GM21447 (cell line): ENCODE measurements around the gene VSTM4.

ENCODE experiments used
- ATAC-seq: cut with Tn5 transposase; IDR thresholded peaks from one replicate; pipeline ENCODE4 v1.9.1; 2021; ENCODE audit not compliant: unreplicated experiment

Gene VSTM4

DNA sequence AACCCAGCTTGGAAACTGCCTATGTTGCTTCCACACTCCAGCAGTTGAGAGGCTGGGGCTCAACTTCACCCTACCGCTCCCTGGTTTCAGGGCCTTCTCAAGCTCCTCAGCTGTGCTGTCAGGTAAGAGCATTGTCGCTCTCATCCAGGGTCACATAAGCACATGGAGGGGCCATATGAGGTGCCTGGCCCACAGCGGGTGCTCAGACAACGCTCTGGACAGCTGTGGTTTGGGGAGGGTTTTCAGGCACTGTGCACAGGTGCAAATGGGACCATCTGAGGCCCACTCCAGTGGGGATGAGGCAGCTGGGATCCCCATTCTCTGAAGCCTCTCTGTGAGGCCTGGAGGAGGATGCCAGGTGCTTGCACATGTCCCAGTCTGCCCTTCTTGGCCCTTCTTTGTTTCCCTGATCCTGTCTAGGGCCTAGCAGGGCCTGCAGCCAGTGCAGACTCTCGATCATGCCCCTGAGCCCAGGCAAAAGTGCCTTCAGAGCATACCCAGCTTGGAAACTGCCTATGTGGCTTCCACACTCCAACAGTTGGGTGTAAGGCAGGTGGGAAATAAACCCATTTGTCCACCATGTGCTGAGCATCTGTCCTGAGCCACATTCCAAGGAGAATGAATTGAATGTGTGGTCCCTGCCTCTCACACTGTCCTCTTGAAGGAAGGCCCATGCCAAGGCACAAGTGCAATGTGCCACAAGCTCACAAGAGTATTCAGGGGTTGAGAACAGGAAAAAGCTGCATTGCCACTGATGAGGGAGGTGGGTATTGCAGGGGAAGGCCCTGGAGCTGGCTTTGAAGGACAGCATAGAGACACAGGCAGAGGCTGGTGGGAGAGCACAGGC lies 40.3 kb downstream of the VSTM4 start:
- ATAC-seq: no peak

DNA sequence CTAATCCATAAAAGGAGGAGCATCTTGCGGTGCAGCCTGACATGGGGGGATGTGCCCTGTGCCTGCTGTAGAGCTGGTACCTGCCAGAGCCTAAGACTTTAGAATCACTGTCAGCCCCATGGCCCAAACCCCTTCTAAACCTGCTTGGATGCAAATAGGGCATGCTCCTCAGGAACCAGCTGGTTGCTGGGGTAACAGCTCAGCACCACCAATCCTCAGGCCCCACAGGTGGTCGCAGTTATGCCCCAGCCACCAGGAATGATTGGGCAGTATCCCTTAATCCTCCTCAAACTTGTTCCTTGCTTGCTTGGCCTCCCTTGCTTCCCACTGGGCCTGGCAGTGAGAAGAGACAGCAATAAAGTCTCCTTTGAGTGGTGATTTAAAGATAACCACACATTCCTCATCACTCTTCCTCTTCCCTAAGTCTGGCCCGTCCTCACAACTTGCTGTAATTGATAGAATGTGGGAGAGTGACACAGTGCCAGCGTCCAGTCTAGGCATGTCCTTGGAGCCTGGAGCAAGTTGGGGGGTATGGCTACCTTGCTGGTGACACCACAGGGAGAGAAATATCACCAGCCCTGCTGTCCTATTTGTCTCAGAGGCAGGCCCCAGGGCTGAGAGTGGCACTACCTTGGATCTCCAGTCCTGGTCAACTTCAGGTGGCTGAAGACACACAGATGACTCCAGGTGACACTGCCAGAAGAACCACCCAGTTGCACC lies 43.0 kb downstream of the VSTM4 start:
- ATAC-seq: no peak

DNA sequence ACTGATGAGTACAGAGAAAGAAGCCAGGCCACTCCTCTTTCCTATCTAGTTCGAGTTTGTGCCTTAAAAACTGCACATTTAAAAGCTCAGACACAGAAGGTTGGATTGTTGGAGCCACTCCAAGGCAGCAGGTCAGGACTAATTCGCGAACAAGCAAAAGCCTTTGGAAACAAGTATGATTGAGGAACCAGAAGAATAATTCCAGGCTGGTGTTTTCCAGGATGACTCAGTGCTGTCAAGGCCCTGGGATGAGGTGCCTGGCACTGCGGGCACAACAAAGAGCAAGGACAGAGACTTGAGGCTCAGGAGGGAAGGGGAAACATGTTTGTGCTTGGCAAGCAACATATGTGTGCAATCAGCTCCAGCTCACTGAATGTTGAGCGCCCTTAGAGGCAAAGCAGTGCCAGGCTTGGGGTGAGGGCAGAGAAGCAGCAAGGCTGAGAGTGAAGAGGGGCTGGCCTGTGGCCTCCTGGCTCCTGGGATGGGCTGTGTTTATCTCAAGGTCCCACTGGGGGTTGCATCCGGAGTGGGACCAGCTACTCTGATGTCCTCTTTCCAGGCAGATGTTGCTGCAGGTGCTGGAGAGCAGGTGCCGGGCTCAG lies 44.1 kb downstream of the VSTM4 start:
- ATAC-seq: no peak

DNA sequence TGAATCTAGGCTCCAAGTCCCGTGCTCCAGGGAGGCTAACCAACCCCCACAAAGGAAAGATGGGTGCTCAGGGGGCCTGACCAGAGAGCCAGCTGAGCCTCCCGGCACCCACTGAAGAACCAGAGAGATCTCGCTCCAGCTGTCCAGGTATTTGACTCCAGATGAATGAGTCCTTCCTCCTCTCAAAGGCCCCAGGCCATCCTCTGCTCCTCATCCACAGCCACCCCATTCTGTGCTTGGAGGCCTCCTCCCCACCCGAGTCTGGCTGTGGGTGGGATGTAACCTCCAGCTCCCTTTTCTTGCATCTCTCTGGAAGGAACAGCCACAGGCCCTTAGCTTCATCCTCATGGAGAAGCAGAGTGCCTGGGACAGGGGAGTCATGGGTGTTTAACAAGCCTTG lies 44.6 kb downstream of the VSTM4 start:
- no peak for ATAC-seq

DNA sequence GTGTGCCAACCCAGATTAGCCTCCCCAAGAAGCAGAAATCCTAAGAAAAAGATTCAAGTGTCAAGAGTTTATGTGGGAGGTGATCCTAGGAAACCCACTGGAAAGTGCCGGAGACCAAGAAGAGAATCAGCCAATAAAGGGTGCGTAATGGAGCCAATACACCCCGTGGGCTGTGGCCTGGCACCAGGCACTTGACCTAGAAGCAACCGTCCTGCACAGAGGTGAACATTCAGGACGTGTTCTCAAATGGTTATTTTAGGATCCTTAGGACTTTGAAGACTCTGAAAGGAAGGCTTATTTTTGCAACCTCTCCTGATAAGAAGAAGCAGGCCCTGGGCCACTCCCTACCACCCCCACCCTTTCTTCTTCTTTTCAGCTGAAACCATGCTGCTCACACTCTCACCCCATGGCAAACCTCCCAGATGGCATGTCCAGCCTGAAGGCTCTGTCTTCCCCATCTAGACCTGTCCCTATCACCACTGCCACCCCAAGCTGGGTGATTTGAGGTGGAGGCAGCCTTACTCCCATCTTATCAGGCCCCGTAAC lies 46.6 kb downstream of the VSTM4 start:
- no peak for ATAC-seq

DNA sequence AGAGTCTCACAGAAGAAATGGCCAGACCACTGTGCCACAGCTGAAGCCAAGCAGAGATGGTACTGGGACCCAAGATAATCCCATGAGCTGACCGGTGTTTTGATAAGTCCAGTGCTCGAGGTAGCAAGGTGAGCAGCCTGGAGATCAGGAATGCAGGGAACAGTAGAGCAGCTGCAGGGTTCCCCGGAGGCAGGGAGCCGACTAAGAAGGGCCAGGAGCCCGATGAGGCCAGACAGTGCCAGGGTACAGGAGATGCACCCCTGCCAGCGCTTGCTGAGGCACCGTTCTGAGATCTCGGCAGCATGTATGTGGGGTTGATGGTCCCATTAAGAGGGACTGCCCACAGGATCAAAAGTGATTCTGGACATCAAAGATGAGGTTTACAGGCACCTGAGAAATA lies 47.1 kb downstream of the VSTM4 start:
- no peak for ATAC-seq

DNA sequence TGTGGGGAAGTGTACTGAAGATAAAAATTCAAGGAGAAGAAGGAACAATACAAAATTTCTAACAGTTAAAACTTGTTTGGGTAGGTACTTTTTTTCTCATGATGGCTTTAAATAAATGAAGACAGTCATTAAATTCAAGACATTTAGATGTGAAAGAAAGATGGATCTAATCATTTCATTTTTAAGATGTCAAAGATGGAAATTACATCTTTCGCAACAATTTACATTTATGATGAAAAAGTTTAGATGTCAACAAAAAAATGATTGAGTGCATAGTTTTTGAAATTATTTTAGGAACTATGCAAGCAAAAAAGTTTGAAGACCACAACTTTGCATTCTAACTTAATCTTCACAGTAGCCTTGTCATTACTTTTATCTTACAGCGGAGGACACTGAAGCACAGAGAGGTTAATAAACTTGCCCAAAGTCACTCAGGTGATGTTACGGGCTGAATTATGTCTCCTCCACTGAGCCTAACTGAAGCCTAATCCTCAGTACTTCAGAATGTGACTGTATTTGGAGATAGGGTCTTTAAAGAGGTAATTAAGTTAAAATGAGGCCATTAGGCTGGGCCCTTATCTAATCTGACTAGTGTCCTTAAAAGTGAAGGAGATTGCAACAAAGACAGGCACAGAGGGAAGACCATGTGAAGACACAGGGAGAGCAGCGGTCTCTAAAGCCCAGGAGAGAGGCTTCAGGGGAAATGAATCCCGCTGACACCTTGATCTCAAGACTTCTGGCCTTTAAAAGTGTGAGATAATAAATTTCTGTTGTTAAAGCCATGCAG lies 48.2 kb downstream of the VSTM4 start:
- ATAC-seq: no peak

DNA sequence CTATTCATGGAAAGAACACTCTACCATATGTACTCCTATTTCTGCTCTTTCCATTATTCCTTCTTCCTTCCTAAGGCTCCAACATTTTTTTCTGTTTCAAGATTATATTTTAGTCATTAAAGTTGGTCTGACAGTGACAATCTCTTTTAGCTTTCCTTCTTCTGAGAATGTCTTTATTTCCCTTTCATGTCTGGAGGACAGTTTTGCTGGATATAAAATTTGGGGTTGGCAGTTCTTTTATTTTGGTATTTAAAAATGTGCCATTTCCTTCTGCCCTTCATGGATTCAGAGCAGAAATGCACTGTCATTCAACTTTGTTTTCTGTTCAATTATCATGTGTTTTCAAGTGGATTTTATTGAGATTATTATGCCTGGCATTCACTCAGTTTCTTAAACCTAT lies 53.1 kb downstream of the VSTM4 start:
- no peak for ATAC-seq

DNA sequence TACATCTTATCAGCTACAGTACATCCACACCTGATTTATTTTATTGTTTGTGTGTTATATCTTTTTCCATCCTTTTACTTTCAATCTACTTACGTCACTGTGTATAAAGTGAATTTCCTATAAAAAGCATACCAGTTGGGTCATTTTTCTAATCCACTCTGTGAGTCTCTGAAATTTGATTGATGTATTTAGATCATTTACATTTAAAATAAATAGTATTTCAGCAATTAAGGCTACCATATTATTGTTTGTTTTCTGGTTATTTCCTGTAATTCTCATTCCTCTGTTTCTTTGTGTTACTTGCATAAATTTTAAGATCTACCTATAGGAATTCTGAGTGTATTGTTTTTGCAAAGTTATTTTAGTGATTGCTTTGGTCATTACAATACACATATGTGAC lies 53.7 kb downstream of the VSTM4 start:
- ATAC-seq: no peak

DNA sequence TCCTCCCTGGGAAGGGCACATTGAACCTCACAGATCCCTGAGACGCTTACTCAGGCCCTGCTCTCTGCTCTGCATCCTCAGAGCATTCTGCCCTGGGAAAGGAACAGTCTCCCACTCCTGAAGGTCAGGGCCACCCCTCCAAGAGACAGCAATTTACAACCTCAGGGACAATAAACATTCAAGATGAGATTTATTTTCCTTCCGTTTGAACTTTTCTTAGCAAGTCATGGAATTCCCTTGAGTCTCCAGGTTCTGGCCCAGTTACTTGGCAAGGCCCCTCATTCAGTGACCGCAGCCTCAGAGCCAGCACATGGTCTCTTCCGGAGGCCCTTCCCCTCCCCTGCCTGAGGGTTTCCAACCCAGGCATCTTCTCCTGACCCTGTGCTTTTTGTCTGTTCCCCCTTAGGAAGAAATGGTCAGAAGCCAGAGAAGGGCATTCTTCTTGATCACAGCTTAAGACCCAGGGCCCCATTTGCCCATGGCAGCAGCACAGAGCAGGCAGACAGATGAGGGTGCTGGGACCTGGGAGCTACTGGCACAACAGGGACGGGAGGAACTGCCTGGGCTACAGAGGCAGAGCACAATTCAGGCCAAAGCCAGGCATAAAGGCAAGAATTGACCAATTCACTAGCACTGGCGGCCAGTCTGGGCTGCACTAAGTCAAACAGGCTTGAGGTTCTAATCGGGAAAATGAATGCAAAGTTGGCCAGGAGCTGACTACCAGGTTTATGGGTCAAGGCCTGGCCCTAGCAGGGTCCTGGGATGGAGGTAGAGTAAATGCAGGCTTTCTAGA lies 56.7 kb downstream of the VSTM4 start:
- ATAC-seq: no peak

DNA sequence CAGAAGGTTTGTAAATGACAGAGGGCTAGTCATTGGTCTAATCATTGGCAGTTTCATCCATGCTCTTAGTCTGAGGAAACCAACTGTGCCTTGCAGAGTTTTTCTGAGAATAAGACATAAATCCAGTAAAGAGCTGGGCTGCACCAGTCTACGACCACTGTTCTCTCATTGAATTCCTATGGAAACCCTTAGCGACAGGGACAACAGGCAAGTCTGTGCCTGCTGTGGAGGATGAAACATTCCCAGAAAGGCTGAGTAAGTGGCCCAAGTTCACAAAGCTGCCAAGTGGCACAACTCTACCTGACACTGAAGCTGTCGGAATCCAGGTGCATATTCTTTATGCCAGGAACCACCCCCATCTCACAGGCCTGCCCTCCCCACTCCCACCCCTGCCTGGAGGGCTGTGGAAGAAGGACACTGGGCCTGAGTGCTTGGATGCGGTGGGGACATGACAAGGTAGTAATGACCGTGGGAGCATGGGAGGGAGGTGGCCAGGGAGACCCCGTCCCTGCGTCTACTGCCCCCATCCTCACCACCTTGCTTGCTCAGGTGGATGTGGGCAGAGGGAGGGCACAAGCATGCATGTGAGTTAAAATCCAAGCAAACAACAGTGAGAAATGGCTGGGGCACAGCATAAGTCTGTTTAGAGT lies 58.0 kb downstream of the VSTM4 start:
- no peak for ATAC-seq

DNA sequence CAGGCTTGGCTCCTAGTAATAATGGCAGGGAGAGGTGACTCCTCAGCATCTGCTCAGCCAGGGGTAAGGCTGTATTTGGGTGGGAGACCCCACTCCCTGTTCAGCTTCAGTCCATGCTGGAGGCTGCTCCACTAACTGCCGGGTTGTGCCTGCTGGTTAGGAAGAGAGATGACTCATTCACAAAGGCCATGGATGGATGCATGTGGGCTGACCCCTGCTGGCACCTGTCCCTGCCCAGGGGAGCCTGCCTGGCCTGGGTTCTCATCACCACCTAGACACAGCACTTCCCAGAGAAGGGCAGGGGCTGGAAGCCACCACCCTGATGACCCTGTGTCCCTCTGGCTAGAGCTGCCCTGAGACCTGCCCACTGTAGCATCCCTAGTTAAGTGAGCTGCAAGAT lies 59.0 kb downstream of the VSTM4 start:
- ATAC-seq: no peak

DNA sequence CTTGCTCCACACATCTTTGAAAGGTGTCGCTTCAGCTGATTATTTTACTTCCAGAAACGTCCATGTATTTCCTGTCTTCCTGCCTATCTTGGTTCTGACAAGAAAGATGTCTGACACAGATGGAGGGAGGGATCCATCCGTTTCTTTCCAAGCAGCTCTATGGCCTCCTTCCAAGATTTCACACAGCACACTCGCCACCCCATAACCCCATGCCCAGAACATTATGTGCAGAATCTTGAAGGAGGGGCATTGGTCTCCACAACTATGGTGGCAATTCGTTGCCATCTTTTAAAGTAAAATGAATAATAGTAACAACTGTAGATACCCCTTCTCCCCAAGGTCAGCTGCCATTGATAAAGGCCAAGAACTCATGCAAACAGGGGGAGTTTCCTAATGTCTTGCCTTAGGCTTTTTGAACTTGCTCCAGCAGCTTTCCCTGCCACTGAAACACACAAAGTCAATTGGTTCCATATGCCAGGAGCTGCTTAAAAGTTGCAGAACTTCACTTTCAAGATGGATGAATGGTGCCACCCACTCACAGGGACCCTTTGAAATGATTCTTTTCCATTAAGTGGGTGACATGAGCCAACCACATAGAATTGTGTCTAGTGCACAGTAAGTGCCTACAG lies 60.0 kb downstream of the VSTM4 start:
- ATAC-seq: no peak

DNA sequence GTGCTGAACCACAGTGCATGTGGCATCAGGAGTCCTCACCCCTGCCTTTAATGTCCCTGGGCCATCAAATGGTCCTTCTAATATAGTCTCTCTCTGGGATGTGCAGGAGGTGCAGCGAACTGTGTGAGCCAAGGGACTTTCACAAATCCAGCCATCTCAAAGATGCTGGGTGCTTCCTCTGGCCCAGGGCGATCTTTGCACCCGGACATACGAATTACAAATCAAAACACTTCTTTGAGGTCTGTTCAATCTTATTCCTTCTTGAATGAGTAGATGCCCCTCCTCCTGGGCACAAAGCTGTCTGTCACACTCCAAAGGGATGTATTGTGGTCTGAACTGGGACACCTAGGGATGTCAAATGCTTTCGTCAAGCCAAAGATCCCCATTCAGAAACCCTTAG lies 60.6 kb downstream of the VSTM4 start:
- no peak for ATAC-seq

DNA sequence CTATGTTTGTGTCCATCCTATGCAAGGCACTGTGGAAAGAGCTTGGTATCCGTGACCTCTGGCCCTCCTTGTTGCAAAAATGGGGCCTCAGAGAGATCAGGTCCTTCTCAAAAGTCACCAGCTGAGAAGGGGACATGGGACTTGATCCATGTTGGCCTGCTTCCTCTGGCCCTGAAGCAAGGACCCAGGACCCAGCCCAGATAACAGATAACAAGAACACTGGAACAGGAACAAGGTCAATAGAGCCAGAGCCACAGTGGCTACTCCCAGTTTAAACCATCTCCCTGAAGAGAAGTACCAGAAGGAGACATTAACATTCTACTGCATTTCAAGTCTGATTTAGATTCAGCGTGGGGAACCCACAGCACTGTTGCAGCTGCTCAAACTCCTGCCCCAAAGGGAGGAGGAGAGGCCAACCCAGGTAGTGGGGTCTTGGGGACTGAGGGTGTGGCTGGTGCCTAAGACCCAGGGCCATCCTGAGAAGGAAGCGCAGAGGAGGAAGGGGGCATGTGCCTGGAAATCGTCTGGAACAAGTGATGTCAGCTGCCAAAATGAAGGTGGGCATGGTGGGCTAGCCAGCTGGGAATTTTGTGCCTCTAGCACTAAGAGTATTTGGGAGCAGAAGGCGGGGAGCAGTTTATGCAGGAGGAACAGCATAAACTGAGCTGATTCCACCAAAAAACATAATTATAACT lies 61.2 kb downstream of the VSTM4 start:
- ATAC-seq: no peak

DNA sequence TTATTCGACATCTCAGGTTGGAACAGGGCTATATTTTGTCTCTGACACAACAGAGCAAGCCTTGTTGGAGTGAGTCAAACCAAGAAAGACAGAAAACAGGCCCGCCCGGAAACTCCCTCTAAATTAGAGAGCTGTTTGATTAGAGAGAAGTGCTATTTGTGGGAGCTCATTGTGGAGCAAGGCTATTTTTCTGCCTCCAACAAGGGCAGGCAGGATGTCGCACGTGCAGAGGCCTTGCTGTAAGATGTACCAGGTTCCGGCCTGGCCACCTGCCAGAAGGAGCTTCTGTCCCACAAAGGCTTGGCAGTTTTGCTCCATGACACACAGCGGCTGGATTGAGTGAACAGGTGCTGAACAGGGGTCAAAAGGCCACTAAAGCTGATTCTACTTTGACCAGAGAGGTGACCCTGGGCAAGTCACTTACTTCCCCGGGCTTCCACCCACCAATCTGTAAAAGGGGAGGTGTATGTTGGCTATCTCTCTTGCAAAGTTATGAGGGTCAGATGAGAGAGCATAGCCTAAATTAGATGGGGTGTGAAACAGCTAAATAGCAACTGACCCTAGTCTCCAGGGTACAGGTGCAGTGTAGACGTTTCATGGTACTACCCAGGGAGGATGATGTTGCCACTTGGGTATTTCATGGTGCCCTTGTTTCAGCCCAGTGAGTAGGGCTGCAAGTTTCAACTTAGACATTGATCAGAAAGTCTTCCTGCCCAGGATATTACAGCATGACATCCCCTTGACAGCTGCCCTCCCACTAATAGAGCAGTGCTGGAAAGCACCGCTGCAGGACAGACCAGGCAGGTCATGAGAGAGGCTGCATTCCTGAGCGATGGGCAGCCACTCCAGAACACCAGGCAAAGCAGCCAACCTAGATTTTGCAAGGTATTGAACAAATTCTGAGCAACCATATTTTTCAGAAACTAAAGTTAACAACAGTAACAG lies 62.0 kb downstream of the VSTM4 start:
- peak; percentile 78 for ATAC-seq

DNA sequence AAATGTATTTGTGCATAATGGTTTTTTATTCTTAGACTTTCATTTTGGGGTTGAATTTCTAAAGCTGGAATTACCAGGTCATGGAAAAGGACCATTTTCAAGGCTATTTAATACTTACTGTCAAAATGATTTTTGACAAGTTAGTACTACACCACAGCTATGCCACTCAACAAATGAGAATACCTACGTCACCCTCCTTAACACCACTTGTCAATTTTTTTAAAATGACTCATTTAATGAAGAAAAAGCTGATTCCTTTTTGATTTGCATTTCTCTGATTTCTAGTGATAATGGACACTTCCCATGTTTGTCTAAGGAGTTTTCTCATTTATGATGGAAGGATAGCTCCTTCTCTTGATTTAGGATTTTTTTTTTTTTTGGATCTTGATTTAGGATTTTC lies 63.3 kb downstream of the VSTM4 start:
- no peak for ATAC-seq

DNA sequence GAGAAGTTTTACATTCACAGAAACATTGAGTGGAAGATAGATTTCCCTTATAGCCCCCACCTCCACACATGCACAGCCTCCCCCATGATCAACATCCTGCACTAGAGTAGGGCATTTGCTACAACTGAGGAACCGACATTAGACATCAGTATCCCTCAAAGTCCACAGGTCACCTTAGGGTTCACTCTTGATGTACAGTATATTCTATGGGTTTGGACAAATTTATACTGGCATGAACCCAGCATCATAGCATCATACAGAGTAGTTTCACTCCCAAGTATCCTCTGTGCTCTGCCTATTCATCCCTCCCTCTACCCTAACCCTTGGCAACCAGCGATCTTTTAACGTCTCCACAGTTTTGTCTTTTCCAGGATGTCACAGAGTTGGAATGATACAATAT lies 64.4 kb downstream of the VSTM4 start:
- ATAC-seq: no peak
